CD1c-positive myeloid dendritic cell (primary cell): ENCODE measurements around the gene PSME4.
"Not testable (repeated sequence)": the region's sequence is repeated elsewhere in the genome, so short reads cannot be mapped to it uniquely, and the experiment has no call there.

Source experiments
- DNase-seq: peaks from one replicate; pipeline ENCODE4 v3.0.0-alpha.2; 2016; ENCODE audit errors: extremely low spot score

Gene PSME4

GRCh38 chr2:53842891-53843290 is 127.9 kb downstream of the PSME4 start:
- DNase-seq, result no peak

- DNase-seq, result not testable (repeated sequence)
Measured at GRCh38 chr2:53841651-53842050, 129.1 kb downstream of the PSME4 start.

GRCh38 chr2:53840580-53840979 is 130.2 kb downstream of the PSME4 start:
- DNase-seq, result no peak

- DNase-seq, result not testable (repeated sequence)
Measured at GRCh38 chr2:53829980-53830290, 140.9 kb downstream of the PSME4 start.

- no peak for DNase-seq
Measured at GRCh38 chr2:53829273-53829979, 141.4 kb downstream of the PSME4 start.

- no peak for DNase-seq
Measured at GRCh38 chr2:53828331-53828730, 142.5 kb downstream of the PSME4 start.

GRCh38 chr2:53827398-53828175 is 143.2 kb downstream of the PSME4 start:
- no peak for DNase-seq

- no peak for DNase-seq
Measured at GRCh38 chr2:53826587-53827397, 144.0 kb downstream of the PSME4 start.

- no peak for DNase-seq
Measured at GRCh38 chr2:53826030-53826410, 144.8 kb downstream of the PSME4 start.

GRCh38 chr2:53823639-53824038 is 147.2 kb downstream of the PSME4 start:
- not testable (repeated sequence) for DNase-seq

- no peak for DNase-seq
Measured at GRCh38 chr2:53821810-53822209, 149.0 kb downstream of the PSME4 start.

- no peak for DNase-seq
Measured at GRCh38 chr2:53820711-53821110, 150.1 kb downstream of the PSME4 start.

GRCh38 chr2:53820048-53820447 is 150.7 kb downstream of the PSME4 start:
- DNase-seq, result no peak

- no peak for DNase-seq
Measured at GRCh38 chr2:53819634-53820033, 151.2 kb downstream of the PSME4 start.

GRCh38 chr2:53818854-53819435 is 151.8 kb downstream of the PSME4 start:
- DNase-seq, result no peak
